HG03354 (cell line): ENCODE measurements around the gene ACSF2.

ENCODE experiments used
- ATAC-seq: cut with Tn5 transposase; IDR thresholded peaks from one replicate; pipeline ENCODE4 v1.9.1; 2021; ENCODE audit warnings: mild to moderate bottlenecking; ENCODE audit not compliant: unreplicated experiment, poor library complexity, severe bottlenecking

Gene ACSF2

DNA sequence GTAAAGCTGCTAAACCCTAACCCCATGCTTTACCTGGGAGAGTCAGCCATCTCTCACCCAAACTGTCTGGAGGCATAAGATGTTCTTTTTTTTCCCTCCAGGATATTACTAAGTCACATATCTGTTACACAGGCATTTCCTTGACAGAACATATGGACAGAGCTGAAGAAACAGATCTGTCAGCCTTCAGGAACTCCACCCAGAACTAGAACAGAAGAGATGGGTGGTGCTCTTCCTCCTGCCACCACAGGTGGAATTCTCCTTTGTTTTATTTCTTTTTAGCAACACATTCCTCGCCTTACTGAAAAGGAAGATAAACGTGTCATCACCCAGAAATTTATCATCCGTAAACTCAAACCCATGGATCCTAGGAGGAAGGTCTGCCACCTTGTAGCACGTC is 91.0 kb downstream of the ACSF2 start:
- no peak for ATAC-seq

DNA sequence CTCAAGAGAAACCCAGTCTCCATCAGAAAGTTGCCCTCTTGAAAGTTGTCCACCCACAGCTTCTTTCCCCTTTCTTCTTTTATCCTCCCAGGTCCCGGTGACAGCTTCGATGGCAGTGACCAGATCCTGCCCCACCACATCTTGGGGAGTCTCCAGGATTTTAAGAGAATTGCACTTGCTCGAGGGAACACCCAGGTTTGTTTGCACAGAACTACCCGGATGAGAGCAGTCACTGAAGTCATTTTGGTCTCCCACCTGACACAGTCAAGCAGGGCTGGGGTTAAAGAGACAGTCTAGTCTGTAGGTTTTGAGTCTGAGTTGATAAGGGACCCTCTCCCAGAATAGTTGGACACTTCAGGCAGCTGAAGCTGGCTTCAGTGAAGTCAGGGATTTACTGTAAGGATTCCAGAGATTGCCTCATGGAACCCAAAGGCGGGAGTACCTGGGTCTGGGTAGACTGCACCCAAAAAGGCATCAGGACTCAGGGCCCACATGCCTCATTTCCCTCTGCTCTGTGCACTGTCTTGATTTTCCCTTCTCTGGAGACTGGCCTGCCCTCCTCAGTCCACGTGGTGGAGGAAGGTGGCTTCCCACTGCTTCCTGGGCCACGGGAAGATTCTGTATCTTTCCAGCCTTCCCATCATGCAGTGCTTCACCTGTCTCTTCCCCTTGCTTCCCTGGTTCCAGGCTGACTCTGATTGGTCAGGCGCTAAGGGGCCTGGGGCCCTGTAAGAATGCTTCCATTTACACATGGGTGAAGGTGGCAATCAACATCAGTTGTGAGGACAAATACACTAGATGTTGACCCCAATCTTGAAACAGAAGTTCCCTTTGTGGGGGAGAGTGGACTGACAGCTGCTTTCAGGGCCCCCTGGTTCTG is 91.7 kb downstream of the ACSF2 start:
- ATAC-seq = no peak

DNA sequence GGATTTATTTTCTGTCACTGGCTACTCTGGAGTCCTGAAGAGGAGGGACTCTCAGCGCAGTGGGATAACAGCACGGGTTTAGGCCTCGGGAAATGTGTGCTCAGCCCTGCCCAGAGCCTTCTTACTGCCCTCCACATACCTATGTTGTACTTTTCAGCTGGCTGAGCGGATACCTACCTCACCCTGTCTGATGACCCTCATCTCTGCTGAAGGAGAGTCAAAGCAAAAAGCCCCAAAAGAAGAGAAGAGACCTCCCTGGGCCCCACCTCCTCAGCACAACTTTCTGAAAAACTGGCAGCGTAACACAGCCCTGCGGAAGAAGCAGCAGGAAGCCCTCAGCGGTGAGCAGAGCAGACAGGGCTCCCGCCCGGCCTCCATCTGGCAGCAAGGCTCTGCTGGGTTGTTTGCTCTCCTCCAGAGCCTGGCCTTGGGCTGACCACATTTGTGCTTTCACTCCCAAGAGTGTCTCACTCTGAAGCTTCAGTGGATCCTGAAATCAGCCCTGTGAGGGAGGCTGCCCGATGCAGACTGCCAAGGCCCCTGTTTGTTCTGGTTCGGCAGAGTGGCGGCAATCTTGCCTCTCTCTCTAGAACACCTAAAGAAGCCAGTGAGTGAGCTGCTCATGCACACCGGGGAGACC is 92.5 kb downstream of the ACSF2 start:
- ATAC-seq = no peak

DNA sequence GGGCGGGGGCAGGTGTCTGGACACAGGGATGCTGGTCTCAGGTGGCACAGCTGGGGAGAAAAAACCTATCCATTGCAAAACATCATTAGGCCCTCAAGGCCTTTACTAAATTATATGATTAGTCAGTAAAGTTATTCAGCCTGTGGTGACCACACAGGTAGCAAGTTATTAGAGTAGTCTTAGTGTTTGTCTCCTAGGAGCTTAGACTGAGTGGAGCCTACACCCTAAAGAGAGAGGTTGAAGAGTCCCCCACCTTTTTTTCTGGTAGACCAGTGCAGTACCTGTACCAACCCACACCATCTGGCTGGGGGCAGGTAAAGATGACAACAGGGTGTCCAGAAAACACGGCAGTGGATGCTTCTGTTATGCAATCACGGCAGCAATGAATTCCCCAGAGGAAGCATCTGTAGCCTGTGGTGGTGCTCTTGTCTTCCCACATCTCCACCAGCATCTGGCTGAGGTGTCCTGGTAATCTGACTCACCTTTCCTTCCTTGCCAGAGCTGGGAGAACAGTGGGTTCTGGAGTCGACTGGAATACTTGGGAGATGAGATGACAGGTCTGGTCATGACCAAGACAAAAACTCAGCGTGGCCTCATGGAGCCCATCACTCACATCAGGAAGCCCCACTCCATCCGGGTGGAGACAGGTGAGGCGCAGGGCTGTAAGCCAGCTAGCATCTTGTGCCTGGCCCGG is 93.3 kb downstream of the ACSF2 start:
- no peak for ATAC-seq

DNA sequence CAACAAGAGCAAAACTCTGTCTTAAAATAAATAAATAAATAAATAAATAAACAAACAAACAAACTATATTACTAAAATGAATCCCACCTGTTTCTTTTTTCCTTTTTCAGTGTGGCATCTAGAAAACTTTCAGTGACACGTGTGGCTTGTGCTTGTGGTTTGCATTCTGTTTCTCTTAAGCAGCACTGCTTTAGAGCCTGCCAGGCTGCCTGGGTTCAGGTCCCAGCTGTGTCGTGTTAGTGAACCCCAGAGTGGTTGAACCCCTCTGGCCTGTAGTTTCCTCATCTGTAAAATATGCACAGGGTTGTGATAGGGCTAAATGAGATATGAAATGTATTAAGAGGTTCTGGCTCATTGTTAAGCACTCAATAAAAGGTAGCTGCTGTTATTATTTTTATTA is 94.5 kb downstream of the ACSF2 start:
- no peak for ATAC-seq

DNA sequence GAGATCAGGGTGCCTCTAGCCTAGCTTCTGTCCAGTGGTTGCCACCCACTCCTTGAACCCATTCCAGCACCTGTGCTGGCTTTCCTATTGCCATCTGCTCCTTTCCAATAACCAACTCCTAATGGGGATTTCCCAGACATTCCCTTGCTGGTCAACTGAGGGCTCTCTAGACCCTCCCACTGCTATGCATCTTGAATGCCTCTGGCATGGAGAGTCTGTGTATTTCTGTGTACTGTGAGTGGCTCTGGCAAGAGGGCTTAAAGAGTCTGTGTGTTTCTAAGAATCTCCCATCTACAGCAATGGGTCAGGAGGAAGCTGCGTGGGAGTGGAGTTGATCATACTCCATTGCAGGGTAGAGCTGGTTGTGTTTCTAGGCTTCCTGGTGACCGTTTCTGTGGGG is 95.5 kb downstream of the ACSF2 start:
- ATAC-seq = no peak

DNA sequence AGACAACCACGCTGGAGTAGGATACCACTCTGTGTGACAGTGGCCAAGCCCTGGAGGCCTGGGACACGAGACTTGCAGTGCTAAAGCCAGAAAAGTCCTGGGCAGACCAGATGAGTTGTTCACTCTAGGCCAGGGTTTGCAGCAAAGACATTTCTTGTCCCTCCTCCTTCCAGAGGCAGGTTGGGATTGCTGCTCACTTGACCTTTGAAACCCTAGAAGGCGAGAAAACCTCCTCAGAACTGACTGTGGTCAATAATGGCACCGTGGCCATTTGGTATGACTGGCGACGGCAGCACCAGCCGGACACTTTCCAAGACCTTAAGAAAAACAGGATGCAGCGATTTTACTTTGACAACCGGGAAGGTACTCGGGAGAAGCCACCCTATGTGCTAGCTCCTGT is 96.7 kb downstream of the ACSF2 start:
- ATAC-seq = no peak

DNA sequence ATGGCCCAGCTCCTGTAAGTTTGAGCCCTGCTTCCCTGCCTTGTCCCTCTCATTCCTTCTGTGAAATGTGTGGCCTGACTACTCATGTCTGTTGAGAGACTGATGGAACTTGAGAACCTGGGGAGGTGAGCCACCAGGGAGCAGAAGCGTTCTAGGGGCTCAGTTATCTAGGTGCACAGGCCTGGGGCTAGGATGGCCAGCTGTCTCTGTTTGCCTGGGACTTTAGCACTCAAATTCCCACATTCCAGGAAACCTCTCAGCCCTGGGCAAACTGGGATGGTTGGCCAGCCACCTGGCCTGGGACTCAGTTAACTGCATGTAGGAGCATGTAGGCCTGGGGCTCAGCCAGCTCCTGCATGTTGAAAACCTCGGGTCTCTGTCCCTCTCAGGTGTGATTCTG is 97.2 kb downstream of the ACSF2 start:
- no peak for ATAC-seq
